ENCODE data around the gene RHBG. TPM values are rescaled to one million over a fixed set of nuclear protein-coding genes. Genes with fewer than 3 reads are reported as not detected.

RHBG gene
- total and polyA plus RNA-seq, 3 experiments from 2014 or later, result not detected

DNA sequence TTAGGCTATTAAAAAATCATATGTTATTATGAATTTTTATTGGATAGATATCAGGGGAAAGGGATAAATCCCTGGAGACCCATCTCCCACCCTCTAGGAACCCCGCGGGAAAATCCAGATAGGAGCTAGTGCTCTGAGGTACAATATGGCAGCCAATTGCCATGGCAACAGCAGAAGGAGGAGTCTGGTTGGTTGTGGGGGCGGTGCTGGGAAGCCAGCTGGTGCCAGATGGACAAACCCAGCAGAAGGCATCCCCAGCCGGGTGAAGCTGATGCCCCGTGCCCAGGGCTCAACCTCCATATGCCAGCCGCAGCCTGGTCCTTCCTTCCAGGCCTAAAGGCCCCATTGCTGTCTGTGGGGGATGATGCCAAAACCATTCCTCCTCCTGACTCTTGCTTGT is 38.3 kb downstream of the RHBG start:
- Histone ChIP-seq H3K36me3 (ENCODE audit: insufficient read depth, low read length) (no peaks in the 10 kb centered on the region), H3K27me3 (ENCODE audit: insufficient read depth, low read length, poor library complexity, severe bottlenecking) (no peaks in the 10 kb centered on the region), H3K27ac (ENCODE audit: low read depth, low read length) (no peak overlapping the region), H3K4me1 (ENCODE audit: insufficient read depth, low read length) (no peaks in the 10 kb centered on the region), H3K4me3 (ENCODE audit: low read length) (no peak overlapping the region), H3K9me3 (ENCODE audit: low read length) (no peaks in the 10 kb centered on the region)
- H3K27ac Mint-ChIP-seq, result no peak overlapping the region
- H3K36me3 Mint-ChIP-seq, result peaks cover 0 to 11% (median 0%) of the 10 kb centered on the region in 3 donors
- CTCF ChIA-PET, result interaction anchor here (1.1 to 2.5 kb wide), 3 partner anchors 12 to 39 kb away, joined by 4 to 9 read pairs (median 6); no protein-coding TSS in a partner anchor
- POLR2A ChIA-PET, result no interaction called here
- no peak for DNase-seq
- H3K4me3 Mint-ChIP-seq, result no peak overlapping the region
- peaks cover 18 to 52% of the 10 kb centered on the region in 2 donors for H3K27me3 Mint-ChIP-seq
- no peaks in the 10 kb centered on the region for H3K9me3 Mint-ChIP-seq
- H3K4me1 Mint-ChIP-seq, result no peaks in the 10 kb centered on the region

DNA sequence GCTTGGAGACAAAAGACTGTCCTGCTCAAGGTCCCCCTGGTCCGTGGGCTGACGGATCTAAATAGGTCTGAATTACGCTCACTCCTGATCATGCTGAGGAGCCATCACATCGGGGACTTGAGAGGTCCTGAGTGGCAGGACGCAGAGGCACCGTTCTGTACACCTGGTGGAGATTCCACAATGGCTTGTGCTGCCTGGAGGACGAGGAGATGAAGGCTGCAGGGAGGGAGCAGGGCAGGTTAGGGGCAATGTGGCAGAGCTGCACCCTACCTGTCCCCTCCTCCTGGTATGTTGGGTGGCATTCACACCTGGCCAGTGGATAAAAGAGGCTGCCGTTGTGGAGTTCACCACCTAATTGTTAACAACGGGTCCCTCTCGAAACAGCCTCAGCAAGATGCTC is 38.7 kb downstream of the RHBG start:
- no peaks in the 10 kb centered on the region for H3K4me1 Mint-ChIP-seq
- ChIA-PET CTCF (interaction anchor here (1.1 to 2.5 kb wide), 3 partner anchors 12 to 38 kb away, joined by 4 to 9 read pairs (median 6); no protein-coding TSS in a partner anchor), POLR2A (no interaction called here)
- H3K9me3 ChIP-seq (ENCODE audit: low read length), result no peaks in the 10 kb centered on the region
- peaks cover 18 to 50% of the 10 kb centered on the region in 2 donors for H3K27me3 Mint-ChIP-seq
- H3K27ac ChIP-seq (ENCODE audit: low read depth, low read length), result no peak overlapping the region
- no peak overlapping the region for H3K4me3 ChIP-seq (ENCODE audit: low read length)
- no peaks in the 10 kb centered on the region for H3K9me3 Mint-ChIP-seq
- no peaks in the 10 kb centered on the region for H3K36me3 ChIP-seq (ENCODE audit: insufficient read depth, low read length)
- H3K27me3 ChIP-seq (ENCODE audit: insufficient read depth, low read length, poor library complexity, severe bottlenecking), result no peaks in the 10 kb centered on the region
- H3K4me1 ChIP-seq (ENCODE audit: insufficient read depth, low read length), result no peaks in the 10 kb centered on the region
- H3K4me3 Mint-ChIP-seq, result no peak overlapping the region
- peak overlapping the region in 1 of 8 donors; percentile 38 for H3K27ac Mint-ChIP-seq
- H3K36me3 Mint-ChIP-seq, result peaks cover 0 to 14% (median 0%) of the 10 kb centered on the region in 3 donors
- no peak for DNase-seq

DNA sequence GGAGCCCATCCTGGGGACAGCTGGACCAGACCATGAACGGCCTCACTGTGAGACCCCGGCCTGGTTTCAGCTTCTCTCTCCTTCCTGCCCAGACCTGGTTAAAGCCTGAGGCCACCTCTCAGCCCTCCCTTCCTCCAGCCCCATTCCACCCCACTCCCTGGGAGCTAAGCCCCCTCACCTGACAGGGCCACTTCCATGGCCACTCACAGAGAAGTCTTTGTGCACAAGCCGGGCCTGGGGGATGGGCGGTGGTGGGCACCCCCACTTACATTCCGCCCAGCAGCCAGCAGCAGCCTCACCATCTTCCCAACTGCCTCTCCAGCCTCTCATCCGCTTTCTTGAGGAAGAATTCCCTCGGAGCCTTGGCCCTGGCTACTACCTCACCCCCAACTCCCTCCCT is 40.4 kb downstream of the RHBG start:
- Mint-ChIP-seq H3K9me3 (no peaks in the 10 kb centered on the region), H3K27ac (no peak overlapping the region), H3K4me1 (no peaks in the 10 kb centered on the region), H3K27me3 (peaks cover 14 to 57% of the 10 kb centered on the region in 2 donors), H3K4me3 (no peak overlapping the region), H3K36me3 (peaks cover 0 to 18% (median 0%) of the 10 kb centered on the region in 3 donors)
- no peaks in the 10 kb centered on the region for H3K9me3 ChIP-seq (ENCODE audit: low read length)
- H3K36me3 ChIP-seq (ENCODE audit: insufficient read depth, low read length), result no peaks in the 10 kb centered on the region
- no peak overlapping the region for H3K27ac ChIP-seq (ENCODE audit: low read depth, low read length)
- CTCF ChIA-PET, result interaction anchor here (1.5 kb wide), 1 partner anchor 37 kb away, joined by 4 read pairs; no protein-coding TSS in a partner anchor
- DNase-seq, result no peak
- no peaks in the 10 kb centered on the region for H3K4me1 ChIP-seq (ENCODE audit: insufficient read depth, low read length)
- POLR2A ChIA-PET, result no interaction called here
- no peak overlapping the region for H3K4me3 ChIP-seq (ENCODE audit: low read length)
- no peaks in the 10 kb centered on the region for H3K27me3 ChIP-seq (ENCODE audit: insufficient read depth, low read length, poor library complexity, severe bottlenecking)

DNA sequence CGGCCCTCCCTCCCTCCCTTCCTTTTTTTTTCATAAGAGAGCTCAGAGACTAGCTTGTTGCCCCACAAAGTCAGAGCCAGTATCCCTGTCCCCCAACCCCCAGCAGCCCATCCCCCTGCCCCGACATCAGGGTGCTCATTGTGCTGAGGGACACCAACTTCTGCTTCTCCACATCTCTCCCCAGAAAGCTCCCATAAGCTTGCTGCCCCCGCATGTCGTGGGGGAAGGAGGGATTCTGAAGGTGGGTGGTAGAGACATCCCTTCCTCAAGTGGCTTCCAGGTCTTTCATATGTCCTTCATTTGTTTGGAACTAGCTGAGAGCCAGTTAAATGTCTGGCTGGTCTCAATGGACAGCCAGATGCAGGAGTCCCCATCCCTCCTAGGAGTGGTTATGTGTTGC is 41.2 kb downstream of the RHBG start:
- Mint-ChIP-seq H3K27ac (peak overlapping the region in 1 of 8 donors; percentile 83), H3K9me3 (no peaks in the 10 kb centered on the region), H3K36me3 (peaks cover 0 to 18% (median 0%) of the 10 kb centered on the region in 3 donors), H3K4me1 (no peaks in the 10 kb centered on the region), H3K27me3 (peaks cover 14 to 65% of the 10 kb centered on the region in 2 donors), H3K4me3 (no peak overlapping the region)
- Histone ChIP-seq H3K36me3 (ENCODE audit: insufficient read depth, low read length) (no peaks in the 10 kb centered on the region), H3K9me3 (ENCODE audit: low read length) (no peaks in the 10 kb centered on the region), H3K4me1 (ENCODE audit: insufficient read depth, low read length) (no peaks in the 10 kb centered on the region), H3K27me3 (ENCODE audit: insufficient read depth, low read length, poor library complexity, severe bottlenecking) (no peaks in the 10 kb centered on the region), H3K27ac (ENCODE audit: low read depth, low read length) (no peak overlapping the region), H3K4me3 (ENCODE audit: low read length) (no peak overlapping the region)
- no peak for DNase-seq
- ChIA-PET CTCF (interaction anchor here (1.5 kb wide), 1 partner anchor 36 kb away, joined by 4 read pairs; no protein-coding TSS in a partner anchor), POLR2A (no interaction called here)

DNA sequence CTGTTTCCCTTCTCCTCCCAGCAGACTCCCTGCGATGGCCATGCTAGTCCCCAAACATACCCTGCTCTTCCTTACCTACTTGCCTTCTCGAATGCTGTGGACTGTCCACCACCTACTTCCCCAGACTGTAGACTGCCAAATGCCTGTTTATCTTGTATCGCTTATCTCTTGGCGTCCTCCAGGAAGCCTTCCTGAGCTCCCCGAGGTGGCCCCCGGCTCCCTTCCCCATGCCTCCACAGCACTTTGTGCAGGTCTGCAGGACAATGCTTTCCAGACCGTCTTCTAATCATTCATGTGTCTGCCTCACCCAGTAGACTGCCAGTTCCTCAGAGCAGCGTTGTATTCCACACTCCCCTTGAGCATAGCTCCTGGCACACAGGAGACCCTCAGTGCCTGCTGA is 41.7 kb downstream of the RHBG start:
- Histone ChIP-seq H3K4me3 (ENCODE audit: low read length) (no peak overlapping the region), H3K27me3 (ENCODE audit: insufficient read depth, low read length, poor library complexity, severe bottlenecking) (no peaks in the 10 kb centered on the region), H3K36me3 (ENCODE audit: insufficient read depth, low read length) (no peaks in the 10 kb centered on the region), H3K27ac (ENCODE audit: low read depth, low read length) (no peak overlapping the region), H3K9me3 (ENCODE audit: low read length) (no peaks in the 10 kb centered on the region), H3K4me1 (ENCODE audit: insufficient read depth, low read length) (no peaks in the 10 kb centered on the region)
- no peak for DNase-seq
- Mint-ChIP-seq H3K9me3 (no peaks in the 10 kb centered on the region), H3K27ac (peak overlapping the region in 1 of 8 donors; percentile 75), H3K27me3 (peaks cover 13 to 65% of the 10 kb centered on the region in 2 donors), H3K4me3 (no peak overlapping the region), H3K36me3 (peaks cover 0 to 18% (median 0%) of the 10 kb centered on the region in 3 donors), H3K4me1 (no peaks in the 10 kb centered on the region)
- POLR2A ChIA-PET, result no interaction called here
- CTCF ChIA-PET, result interaction anchor here (1.1 kb wide), 1 partner anchor 35 kb away, joined by 3 read pairs; no protein-coding TSS in a partner anchor

DNA sequence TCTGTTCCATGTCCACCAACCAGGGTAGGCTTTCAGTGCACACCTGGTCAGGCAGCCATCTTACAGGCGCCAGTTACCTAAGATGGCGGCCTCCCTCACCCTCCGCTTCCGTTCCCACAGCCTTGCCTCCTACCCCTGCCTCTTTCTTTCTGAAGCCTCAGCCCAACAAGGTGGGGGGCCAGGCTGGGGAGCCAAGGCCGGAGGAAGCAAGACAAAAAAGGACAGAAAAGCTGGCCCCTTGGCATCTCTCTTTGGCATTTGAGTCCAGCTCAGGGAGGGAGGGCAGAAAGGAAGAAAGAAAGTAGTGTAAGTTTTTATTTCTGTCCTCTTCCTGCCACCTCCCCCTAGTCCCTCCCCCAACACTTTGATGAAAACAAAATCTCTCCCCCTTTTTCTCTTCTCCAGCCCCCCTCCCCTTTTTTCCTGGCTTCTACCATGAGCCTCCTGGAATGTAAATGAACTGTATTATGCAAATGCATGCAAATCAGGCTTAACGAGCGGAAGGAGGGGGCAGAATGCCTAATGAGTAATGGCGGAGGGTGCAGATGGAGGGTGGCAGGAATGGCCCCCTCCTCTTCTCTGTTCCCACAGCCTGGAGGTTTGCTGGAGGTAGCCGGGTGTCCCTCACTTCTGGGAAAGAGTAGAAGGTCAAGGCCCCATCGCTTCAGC is 43.8 kb downstream of the RHBG start:
- H3K36me3 ChIP-seq (ENCODE audit: insufficient read depth, low read length), result no peaks in the 10 kb centered on the region
- peaks cover 0 to 18% (median 3%) of the 10 kb centered on the region in 3 donors for H3K36me3 Mint-ChIP-seq
- H3K27ac ChIP-seq (ENCODE audit: low read depth, low read length), result no peak overlapping the region
- H3K9me3 Mint-ChIP-seq, result no peaks in the 10 kb centered on the region
- CTCF ChIA-PET, result no interaction called here
- H3K4me1 ChIP-seq (ENCODE audit: insufficient read depth, low read length), result no peaks in the 10 kb centered on the region
- H3K4me1 Mint-ChIP-seq, result no peaks in the 10 kb centered on the region
- no peaks in the 10 kb centered on the region for H3K9me3 ChIP-seq (ENCODE audit: low read length)
- peaks cover 9 to 60% of the 10 kb centered on the region in 2 donors for H3K27me3 Mint-ChIP-seq
- no peaks in the 10 kb centered on the region for H3K27me3 ChIP-seq (ENCODE audit: insufficient read depth, low read length, poor library complexity, severe bottlenecking)
- POLR2A ChIA-PET, result interaction anchor here (0.8 kb wide), 1 partner anchor 85 kb away, joined by 5 read pairs; no protein-coding TSS in a partner anchor
- no peak overlapping the region for H3K4me3 Mint-ChIP-seq
- no peak overlapping the region for H3K4me3 ChIP-seq (ENCODE audit: low read length)
- H3K27ac Mint-ChIP-seq, result no peak overlapping the region
- DNase-seq, result no peak

DNA sequence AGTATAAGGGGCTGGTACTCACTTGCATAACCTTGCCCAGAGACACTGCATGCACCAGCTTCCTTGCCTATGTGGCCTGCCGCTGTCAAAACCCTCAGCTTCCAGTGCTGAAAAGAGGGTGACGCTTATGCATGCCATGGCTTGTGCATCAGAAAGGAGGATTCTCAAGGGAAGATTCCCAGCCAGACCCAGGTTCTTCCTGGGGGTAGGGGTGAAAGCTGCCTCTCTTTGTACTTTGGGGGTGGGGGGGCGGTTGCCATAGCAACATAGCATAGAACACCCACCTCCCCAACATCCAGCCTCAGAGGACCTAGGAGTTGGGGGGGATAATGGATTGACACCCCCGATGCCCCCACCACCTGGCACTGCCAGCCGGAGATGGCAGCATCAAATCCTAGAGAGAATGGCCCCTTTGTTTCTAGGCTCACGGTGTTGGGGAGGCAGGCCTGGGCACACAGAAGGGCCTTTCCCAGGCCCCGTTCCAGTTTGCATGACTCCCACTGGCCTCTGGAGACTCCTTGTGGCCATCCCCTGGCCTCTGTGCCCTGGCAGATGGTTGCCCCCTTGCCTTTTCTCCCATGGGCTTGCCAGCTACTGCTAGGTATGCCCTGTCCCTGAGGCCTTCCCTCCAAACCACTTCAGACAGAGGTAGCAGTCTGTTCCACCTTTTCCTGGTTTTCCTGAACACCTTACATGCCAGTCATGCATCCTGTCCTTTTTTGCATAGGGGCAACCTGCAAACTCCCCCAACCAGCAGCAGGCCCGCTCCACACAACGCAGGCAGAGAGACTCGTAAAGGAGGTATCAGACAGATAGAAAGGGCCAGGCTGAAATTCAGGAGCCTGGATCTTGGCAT is 44.6 kb downstream of the RHBG start:
- Histone ChIP-seq H3K4me1 (ENCODE audit: insufficient read depth, low read length) (no peaks in the 10 kb centered on the region), H3K27me3 (ENCODE audit: insufficient read depth, low read length, poor library complexity, severe bottlenecking) (no peaks in the 10 kb centered on the region), H3K9me3 (ENCODE audit: low read length) (no peaks in the 10 kb centered on the region), H3K36me3 (ENCODE audit: insufficient read depth, low read length) (no peaks in the 10 kb centered on the region), H3K4me3 (ENCODE audit: low read length) (no peak overlapping the region), H3K27ac (ENCODE audit: low read depth, low read length) (no peak overlapping the region)
- CTCF ChIA-PET, result interaction anchor here (1.5 to 2.0 kb wide), 2 partner anchors 28 to 32 kb away, joined by 6 to 10 read pairs; no protein-coding TSS in a partner anchor
- POLR2A ChIA-PET, result no interaction called here
- peaks cover 6 to 57% of the 10 kb centered on the region in 2 donors for H3K27me3 Mint-ChIP-seq
- peaks cover 0 to 13% (median 3%) of the 10 kb centered on the region in 3 donors for H3K36me3 Mint-ChIP-seq
- H3K27ac Mint-ChIP-seq, result peak overlapping the region in 1 of 8 donors; percentile 86
- H3K9me3 Mint-ChIP-seq, result no peaks in the 10 kb centered on the region
- peaks cover 0 to under 1% (median under 1%) of the 10 kb centered on the region in 3 donors for H3K4me1 Mint-ChIP-seq
- H3K4me3 Mint-ChIP-seq, result no peak overlapping the region
- DNase-seq, result no peak

All from CD8-positive, alpha-beta memory T cell (primary cell).